ENCODE results near the gene CELSR1. TPM values are rescaled to one million over a fixed set of nuclear protein-coding genes. Genes with fewer than 3 reads are reported as not detected.

Gene CELSR1
- total RNA-seq, 1 experiment from 2014 or later = 22.6 TPM

DNA sequence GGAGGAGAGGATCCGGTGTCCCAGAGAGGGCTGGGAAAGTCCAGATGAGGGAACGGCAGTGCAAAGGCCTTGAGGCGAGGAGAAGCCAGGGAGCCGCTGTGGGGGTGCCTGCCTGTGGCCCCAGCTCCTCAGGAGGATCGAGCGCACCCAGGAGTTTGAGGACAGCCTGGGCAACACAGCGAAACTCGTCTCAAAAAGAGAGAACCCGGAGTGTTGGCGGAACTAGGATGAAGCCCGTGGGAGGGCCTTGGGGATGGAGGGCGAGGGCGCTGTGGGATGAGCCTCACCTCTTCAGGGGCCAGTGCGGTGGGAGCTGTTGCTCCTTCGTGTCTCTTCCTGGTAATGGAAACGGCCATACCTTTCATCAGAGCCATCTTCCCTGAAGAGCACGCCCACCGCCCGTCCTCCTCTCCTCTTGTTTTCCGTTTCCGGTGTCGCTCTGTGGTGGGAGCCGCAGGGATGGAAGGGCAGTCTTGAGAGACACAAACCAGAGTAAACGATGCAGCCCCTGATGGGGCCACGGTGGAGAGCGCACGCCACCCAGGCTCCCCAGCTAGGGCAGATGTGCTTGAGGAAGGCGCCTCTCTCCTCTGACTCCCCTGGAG, 186.2 kb downstream of the CELSR1 start:
- H3T11ph ChIP-seq (ENCODE audit: low read length) = no peak overlapping the region
- no peak overlapping the region for H3K27ac ChIP-seq (ENCODE audit: insufficient read length, low read depth, low read length)
- peaks cover 29 to 90% (median 73%) of the 10 kb centered on the region in 3 experiments; a peak in 6 of 7 replicates for H3K36me3 Mint-ChIP-seq (ENCODE audit: insufficient read depth in 1 of 3, low read depth in 3 of 3)
- H3K4me2 ChIP-seq (ENCODE audit: insufficient read depth, insufficient read length, low read length) = no peak overlapping the region
- H3K9ac ChIP-seq (ENCODE audit: extremely low read depth, insufficient read length, low read length) = no peak overlapping the region
- H2AFZ ChIP-seq (ENCODE audit: low read length) = no peak overlapping the region
- no peak overlapping the region for H3K18ac ChIP-seq (ENCODE audit: insufficient read length, low read depth, low read length)
- no peaks in the 10 kb centered on the region for H3K27me3 ChIP-seq (ENCODE audit: insufficient read depth, low read length)
- H3K56ac ChIP-seq (ENCODE audit: insufficient read length, low read depth, low read length) = no peak overlapping the region
- no peak overlapping the region for H3K4me3 Mint-ChIP-seq
- TF ChIP-seq, protein P1, sequence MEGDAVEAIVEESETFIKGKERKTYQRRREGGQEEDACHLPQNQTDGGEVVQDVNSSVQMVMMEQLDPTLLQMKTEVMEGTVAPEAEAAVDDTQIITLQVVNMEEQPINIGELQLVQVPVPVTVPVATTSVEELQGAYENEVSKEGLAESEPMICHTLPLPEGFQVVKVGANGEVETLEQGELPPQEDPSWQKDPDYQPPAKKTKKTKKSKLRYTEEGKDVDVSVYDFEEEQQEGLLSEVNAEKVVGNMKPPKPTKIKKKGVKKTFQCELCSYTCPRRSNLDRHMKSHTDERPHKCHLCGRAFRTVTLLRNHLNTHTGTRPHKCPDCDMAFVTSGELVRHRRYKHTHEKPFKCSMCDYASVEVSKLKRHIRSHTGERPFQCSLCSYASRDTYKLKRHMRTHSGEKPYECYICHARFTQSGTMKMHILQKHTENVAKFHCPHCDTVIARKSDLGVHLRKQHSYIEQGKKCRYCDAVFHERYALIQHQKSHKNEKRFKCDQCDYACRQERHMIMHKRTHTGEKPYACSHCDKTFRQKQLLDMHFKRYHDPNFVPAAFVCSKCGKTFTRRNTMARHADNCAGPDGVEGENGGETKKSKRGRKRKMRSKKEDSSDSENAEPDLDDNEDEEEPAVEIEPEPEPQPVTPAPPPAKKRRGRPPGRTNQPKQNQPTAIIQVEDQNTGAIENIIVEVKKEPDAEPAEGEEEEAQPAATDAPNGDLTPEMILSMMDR (conservative IDR thresholded peaks at IDR 0.05) = no peak
- no peak overlapping the region for H2BK120ac ChIP-seq (ENCODE audit: low read depth, low read length, poor library complexity, severe bottlenecking)
- H3K79me1 ChIP-seq (ENCODE audit: insufficient read depth, low read depth, low read length, poor library complexity, severe bottlenecking) = no peaks in the 10 kb centered on the region
- H4K91ac ChIP-seq (ENCODE audit: insufficient read length, low read depth, low read length) = no peak overlapping the region
- no peak overlapping the region for H2BK20ac ChIP-seq (ENCODE audit: low read depth, low read length, poor library complexity, severe bottlenecking)
- H3K79me2 ChIP-seq (ENCODE audit: insufficient read depth, low read length) = 0 out of 2 replicates have a peak, but pooled peaks cover 2% of the 10 kb centered on the region
- peaks cover 5% of the 10 kb centered on the region for H4K20me1 ChIP-seq (ENCODE audit: control insufficient read depth, insufficient read depth, insufficient read length)
- no peak overlapping the region for H2BK12ac ChIP-seq (ENCODE audit: insufficient read length, low read depth, low read length)
- DNase-seq = no peak
- H3K4ac ChIP-seq (ENCODE audit: low read depth, low read length) = no peak overlapping the region
- no peak overlapping the region for H4K8ac ChIP-seq (replicated peaks; ENCODE audit: insufficient read length, low read depth, low read length)
- peak overlapping the region; percentile 28 to 82 (median 48); a peak in 3 of 7 replicates for H3K27ac Mint-ChIP-seq
- no peak overlapping the region for H2AK5ac ChIP-seq (ENCODE audit: insufficient read length, low read length)
- H4K5ac ChIP-seq (ENCODE audit: insufficient read length, low read depth, low read length) = no peak overlapping the region
- H3K9me3 Mint-ChIP-seq = no peaks in the 10 kb centered on the region
- H2BK5ac ChIP-seq (ENCODE audit: insufficient read length, low read length) = no peak overlapping the region
- no peak overlapping the region for H3K14ac ChIP-seq (ENCODE audit: insufficient read depth, low read length)
- H3K23ac ChIP-seq (ENCODE audit: insufficient read length, low read depth, low read length) = no peak overlapping the region
- H3K4me1 Mint-ChIP-seq = no peaks in the 10 kb centered on the region
- no peak overlapping the region for H2BK15ac ChIP-seq (ENCODE audit: low read depth, low read length)
- no peaks in the 10 kb centered on the region for H3K23me2 ChIP-seq (ENCODE audit: insufficient read length, low read depth, low read length, poor library complexity, severe bottlenecking)
- H3K9me3 ChIP-seq (ENCODE audit: control insufficient read depth, low read depth, low read length) = no peaks in the 10 kb centered on the region
- H3K4me1 ChIP-seq (ENCODE audit: insufficient read depth, low read length) = no peaks in the 10 kb centered on the region
- no peaks in the 10 kb centered on the region for H3K27me3 Mint-ChIP-seq (ENCODE audit: low read depth)
- WGBS (ENCODE audit: extremely low coverage, insufficient read length, low lambda C conversion rate) = no CpG with 5 or more reads among the region's 28 CpGs

Data from H9 (cell line).